ENCODE results near the gene ADGRD1.

Gene ADGRD1

DNA sequence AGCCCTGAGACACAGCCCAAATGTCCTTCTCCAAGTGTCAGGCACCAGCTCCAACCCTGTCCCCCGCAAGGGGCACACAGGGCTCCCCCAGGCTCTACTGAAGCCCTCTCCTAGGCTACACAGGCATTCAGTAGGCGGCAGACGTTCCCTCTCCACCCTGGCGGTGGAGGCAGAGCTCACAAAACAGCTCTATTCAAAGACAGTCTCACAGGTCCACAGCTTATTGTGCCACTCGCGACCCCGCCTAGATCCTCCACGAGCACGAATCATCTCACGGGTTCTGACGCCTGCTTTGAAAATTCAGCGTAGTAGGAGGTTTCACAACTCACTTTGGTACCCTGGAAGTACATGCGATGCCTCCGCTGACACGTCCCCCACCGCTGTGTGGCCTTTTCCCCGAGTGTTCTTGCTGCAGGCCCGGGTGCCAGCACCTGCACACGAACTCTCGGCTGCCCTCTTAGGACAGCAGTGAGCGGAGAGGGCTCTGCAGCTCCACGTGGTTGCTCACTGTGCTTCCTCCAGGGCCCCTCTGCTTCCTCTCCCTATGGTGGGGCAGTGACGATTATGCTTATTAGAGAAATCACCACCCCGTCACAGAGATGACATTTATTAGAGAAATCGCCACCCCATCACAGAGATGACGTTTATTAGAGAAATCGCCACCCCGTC lies 78.5 kb downstream of the ADGRD1 start:
- no peak overlapping the region for H3K4me3 ChIP-seq (replicated peaks; ENCODE audit: insufficient read depth, low read length)
- no peak for DNase-seq (ENCODE audit: low read depth in 1 of 2, low spot score in 1 of 2)
- no peak overlapping the region for H3K27ac ChIP-seq (replicated peaks)
- no peaks in the 10 kb centered on the region for H3K27me3 ChIP-seq (ENCODE audit: insufficient read depth, poor library complexity, severe bottlenecking)
- TF ChIP-seq POLR2AphosphoS5 (IDR thresholded peaks at IDR 0.05; ENCODE audit: low read depth): no peak
- no peak for TF ChIP-seq GABPA (IDR thresholded peaks at IDR 0.05; ENCODE audit: low read depth)
- TF ChIP-seq, protein P1, sequence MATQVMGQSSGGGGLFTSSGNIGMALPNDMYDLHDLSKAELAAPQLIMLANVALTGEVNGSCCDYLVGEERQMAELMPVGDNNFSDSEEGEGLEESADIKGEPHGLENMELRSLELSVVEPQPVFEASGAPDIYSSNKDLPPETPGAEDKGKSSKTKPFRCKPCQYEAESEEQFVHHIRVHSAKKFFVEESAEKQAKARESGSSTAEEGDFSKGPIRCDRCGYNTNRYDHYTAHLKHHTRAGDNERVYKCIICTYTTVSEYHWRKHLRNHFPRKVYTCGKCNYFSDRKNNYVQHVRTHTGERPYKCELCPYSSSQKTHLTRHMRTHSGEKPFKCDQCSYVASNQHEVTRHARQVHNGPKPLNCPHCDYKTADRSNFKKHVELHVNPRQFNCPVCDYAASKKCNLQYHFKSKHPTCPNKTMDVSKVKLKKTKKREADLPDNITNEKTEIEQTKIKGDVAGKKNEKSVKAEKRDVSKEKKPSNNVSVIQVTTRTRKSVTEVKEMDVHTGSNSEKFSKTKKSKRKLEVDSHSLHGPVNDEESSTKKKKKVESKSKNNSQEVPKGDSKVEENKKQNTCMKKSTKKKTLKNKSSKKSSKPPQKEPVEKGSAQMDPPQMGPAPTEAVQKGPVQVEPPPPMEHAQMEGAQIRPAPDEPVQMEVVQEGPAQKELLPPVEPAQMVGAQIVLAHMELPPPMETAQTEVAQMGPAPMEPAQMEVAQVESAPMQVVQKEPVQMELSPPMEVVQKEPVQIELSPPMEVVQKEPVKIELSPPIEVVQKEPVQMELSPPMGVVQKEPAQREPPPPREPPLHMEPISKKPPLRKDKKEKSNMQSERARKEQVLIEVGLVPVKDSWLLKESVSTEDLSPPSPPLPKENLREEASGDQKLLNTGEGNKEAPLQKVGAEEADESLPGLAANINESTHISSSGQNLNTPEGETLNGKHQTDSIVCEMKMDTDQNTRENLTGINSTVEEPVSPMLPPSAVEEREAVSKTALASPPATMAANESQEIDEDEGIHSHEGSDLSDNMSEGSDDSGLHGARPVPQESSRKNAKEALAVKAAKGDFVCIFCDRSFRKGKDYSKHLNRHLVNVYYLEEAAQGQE (IDR thresholded peaks at IDR 0.05; ENCODE audit: insufficient replicate concordance, low read depth): no peak
- no peak for TF ChIP-seq SPI1 (IDR thresholded peaks at IDR 0.05; ENCODE audit: borderline replicate concordance, low read depth)
- TF ChIP-seq, protein P2, sequence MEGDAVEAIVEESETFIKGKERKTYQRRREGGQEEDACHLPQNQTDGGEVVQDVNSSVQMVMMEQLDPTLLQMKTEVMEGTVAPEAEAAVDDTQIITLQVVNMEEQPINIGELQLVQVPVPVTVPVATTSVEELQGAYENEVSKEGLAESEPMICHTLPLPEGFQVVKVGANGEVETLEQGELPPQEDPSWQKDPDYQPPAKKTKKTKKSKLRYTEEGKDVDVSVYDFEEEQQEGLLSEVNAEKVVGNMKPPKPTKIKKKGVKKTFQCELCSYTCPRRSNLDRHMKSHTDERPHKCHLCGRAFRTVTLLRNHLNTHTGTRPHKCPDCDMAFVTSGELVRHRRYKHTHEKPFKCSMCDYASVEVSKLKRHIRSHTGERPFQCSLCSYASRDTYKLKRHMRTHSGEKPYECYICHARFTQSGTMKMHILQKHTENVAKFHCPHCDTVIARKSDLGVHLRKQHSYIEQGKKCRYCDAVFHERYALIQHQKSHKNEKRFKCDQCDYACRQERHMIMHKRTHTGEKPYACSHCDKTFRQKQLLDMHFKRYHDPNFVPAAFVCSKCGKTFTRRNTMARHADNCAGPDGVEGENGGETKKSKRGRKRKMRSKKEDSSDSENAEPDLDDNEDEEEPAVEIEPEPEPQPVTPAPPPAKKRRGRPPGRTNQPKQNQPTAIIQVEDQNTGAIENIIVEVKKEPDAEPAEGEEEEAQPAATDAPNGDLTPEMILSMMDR (IDR thresholded peaks at IDR 0.05; ENCODE audit: insufficient read depth, low read length): no peak

GRCh38 chr12:131033486-131033885 lies 79.8 kb downstream of the ADGRD1 start:
- Histone ChIP-seq H3K27ac (replicated peaks) (no peak overlapping the region), H3K4me3 (replicated peaks; ENCODE audit: insufficient read depth, low read length) (no peak overlapping the region), H3K27me3 (ENCODE audit: insufficient read depth, poor library complexity, severe bottlenecking) (no peaks in the 10 kb centered on the region)
- TF ChIP-seq, protein P2 (IDR thresholded peaks at IDR 0.05; ENCODE audit: insufficient read depth, low read length): no peak
- TF ChIP-seq SPI1 (IDR thresholded peaks at IDR 0.05; ENCODE audit: borderline replicate concordance, low read depth) (no peak), POLR2AphosphoS5 (IDR thresholded peaks at IDR 0.05; ENCODE audit: low read depth) (no peak)
- DNase-seq (ENCODE audit: low read depth in 1 of 2, low spot score in 1 of 2): no peak

DNA sequence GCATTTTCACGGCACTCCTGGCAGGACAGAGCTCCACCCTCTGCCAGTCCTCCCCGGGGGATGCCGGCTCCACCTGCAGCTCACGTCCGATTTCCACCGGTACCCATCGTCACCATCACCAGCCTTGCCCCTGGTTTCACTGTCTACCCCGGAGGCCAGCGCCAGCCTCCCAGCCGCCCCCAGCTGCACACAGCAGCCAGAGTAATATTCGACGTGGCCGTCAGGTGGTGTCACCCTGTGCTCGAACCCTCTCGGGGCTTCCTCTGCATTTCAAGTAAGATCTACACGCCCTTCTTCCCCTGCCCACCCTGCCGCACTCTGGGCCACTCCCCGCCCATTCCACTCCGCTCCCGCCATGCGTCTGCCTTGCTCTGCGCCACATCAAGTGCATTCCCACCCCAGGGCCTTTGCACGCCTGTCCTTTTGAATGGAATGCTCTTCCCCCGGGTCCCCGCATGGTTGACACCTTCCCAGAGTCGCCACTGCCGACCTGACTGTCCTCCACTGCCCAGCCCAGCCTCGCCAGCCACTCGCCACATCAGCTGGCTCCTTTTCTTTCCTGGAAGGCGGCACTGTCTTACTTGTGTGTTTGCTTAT lies 80.3 kb downstream of the ADGRD1 start:
- no peak for TF ChIP-seq SPI1 (IDR thresholded peaks at IDR 0.05; ENCODE audit: borderline replicate concordance, low read depth)
- TF ChIP-seq, protein P1 (IDR thresholded peaks at IDR 0.05; ENCODE audit: insufficient replicate concordance, low read depth): no peak
- TF ChIP-seq GABPA (IDR thresholded peaks at IDR 0.05; ENCODE audit: low read depth): no peak
- TF ChIP-seq, protein P2 (IDR thresholded peaks at IDR 0.05; ENCODE audit: insufficient read depth, low read length): no peak
- no peak for TF ChIP-seq POLR2AphosphoS5 (IDR thresholded peaks at IDR 0.05; ENCODE audit: low read depth)
- DNase-seq (ENCODE audit: low read depth in 1 of 2, low spot score in 1 of 2): no peak
- Histone ChIP-seq H3K27ac (replicated peaks) (no peak overlapping the region), H3K27me3 (ENCODE audit: insufficient read depth, poor library complexity, severe bottlenecking) (no peaks in the 10 kb centered on the region), H3K4me3 (replicated peaks; ENCODE audit: insufficient read depth, low read length) (no peak overlapping the region)
